ENCODE measurements around the gene RSL1D1. TPM values are rescaled to one million over a fixed set of nuclear protein-coding genes. Genes with fewer than 3 reads are reported as not detected.

RSL1D1 gene
- total and polyA plus RNA-seq, 2 donors = 107 to 128 TPM

DNA sequence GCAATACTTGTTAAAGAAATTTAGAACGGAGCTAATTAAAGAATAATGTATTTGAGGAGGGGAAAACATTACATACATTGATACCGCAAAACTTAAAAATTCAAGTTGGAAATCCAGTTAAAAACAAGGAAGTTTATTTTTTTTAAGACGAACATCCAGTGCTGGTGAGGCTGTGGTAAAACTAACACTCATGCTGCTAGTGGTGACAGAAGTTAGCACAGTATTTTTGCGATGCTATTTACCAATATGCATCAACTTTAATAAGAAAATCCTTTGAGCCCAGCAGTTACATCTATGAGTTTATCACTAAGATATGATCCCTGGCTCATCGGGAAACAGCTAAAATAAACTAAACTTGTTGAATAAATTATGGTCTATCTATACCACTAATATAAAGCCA lies 32.7 kb upstream of the RSL1D1 start:
- Histone ChIP-seq H3K27me3 (ENCODE audit: control insufficient read depth in 2 of 2, insufficient read depth in 1 of 2, low read length in 1 of 2) (no peaks in the 10 kb centered on the region), H3K9me3 (ENCODE audit: control insufficient read depth in 2 of 2, insufficient read depth in 1 of 2, low read length in 1 of 2) (no peaks in the 10 kb centered on the region), H3K27ac (ENCODE audit: low read depth in 1 of 2, low read length in 1 of 2) (no peak overlapping the region), H3K4me1 (ENCODE audit: control insufficient read depth in 2 of 2, insufficient read depth in 2 of 2, low read length in 2 of 2) (no peaks in the 10 kb centered on the region), H3K36me3 (ENCODE audit: control insufficient read depth in 2 of 2, insufficient read depth in 2 of 2, low read length in 1 of 2) (peaks cover 36 to 64% of the 10 kb centered on the region in 2 donors), H3K4me3 (ENCODE audit: low read length in 2 of 2) (no peak overlapping the region)
- DNase-seq (ENCODE audit: low read depth in 6 of 9, low spot score in 9 of 9) = no peak
- WGBS = 99% methylated on average over 5 of the region's 5 CpGs

DNA sequence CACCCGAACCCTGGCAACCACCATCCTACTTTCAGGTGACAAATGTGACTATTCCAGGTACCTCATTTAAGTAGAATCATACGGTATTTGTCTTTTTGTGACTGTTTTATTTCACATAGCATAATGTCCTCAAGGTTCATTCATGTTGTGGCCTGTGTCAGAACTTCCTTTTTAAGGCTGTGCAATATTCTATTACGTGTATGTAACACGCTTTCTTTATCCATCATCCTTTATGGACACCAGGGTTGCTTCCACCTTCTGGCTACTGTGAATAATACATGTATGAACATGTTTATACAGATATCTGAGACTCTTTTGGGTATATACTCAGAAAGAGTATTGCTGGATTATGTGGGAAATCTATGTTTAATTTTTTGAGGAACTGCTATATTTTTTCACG lies 28.7 kb upstream of the RSL1D1 start:
- Histone ChIP-seq H3K27ac (ENCODE audit: low read depth in 1 of 2, low read length in 1 of 2) (no peak overlapping the region), H3K4me1 (ENCODE audit: control insufficient read depth in 2 of 2, insufficient read depth in 2 of 2, low read length in 2 of 2) (no peaks in the 10 kb centered on the region), H3K9me3 (ENCODE audit: control insufficient read depth in 2 of 2, insufficient read depth in 1 of 2, low read length in 1 of 2) (no peaks in the 10 kb centered on the region), H3K27me3 (ENCODE audit: control insufficient read depth in 2 of 2, insufficient read depth in 1 of 2, low read length in 1 of 2) (no peaks in the 10 kb centered on the region), H3K4me3 (ENCODE audit: low read length in 2 of 2) (no peak overlapping the region), H3K36me3 (ENCODE audit: control insufficient read depth in 2 of 2, insufficient read depth in 2 of 2, low read length in 1 of 2) (peaks cover 42 to 69% of the 10 kb centered on the region in 2 donors)
- WGBS = 94% methylated on average over 5 of the region's 5 CpGs
- DNase-seq (ENCODE audit: low read depth in 6 of 9, low spot score in 9 of 9) = no peak

DNA sequence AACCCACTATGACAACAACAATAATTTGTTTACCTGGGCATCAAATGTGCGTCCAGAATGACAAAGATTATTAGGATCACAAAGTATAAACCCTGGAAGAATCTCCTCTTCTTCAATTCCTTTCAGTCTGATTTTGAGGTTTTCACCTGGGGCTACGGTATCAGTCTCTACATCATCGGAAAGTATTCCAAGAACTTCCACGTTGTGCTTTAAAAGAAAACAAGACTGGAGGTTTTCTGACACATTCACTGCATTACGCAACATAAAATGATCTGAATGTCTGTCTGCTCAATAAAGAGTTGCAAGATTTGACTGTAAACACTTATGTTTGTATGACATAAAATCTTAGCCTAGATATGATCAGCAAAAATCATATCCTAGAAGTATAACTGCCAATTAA lies 26.0 kb upstream of the RSL1D1 start:
- Histone ChIP-seq H3K4me1 (ENCODE audit: control insufficient read depth in 2 of 2, insufficient read depth in 2 of 2, low read length in 2 of 2) (no peaks in the 10 kb centered on the region), H3K36me3 (ENCODE audit: control insufficient read depth in 2 of 2, insufficient read depth in 2 of 2, low read length in 1 of 2) (peaks cover 49 to 57% of the 10 kb centered on the region in 2 donors), H3K4me3 (ENCODE audit: low read length in 2 of 2) (no peak overlapping the region), H3K27me3 (ENCODE audit: control insufficient read depth in 2 of 2, insufficient read depth in 1 of 2, low read length in 1 of 2) (no peaks in the 10 kb centered on the region), H3K9me3 (ENCODE audit: control insufficient read depth in 2 of 2, insufficient read depth in 1 of 2, low read length in 1 of 2) (no peaks in the 10 kb centered on the region), H3K27ac (ENCODE audit: low read depth in 1 of 2, low read length in 1 of 2) (no peak overlapping the region)
- DNase-seq (ENCODE audit: low read depth in 6 of 9, low spot score in 9 of 9) = no peak
- 97% methylated on average over 5 of the region's 5 CpGs for WGBS

DNA sequence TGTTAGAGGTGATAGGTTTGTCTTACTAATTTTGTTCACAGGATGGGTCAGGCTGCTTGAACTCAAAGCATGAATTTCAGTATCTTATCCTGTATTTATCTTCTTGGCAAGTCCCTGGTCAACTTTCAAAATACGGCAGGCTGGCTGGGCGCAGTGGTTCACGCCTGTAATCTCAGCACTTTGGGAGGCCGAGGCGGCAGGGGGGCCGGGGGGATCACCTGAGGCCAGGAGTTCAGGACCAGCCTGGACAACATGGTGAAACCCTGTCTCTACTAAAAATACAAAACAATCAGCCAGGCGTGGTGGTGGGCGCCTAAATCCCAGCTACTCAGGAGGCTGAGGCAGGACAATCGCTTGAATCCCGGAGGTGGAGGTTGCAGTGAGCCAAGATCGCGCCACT lies 25.0 kb upstream of the RSL1D1 start:
- Histone ChIP-seq H3K4me1 (ENCODE audit: control insufficient read depth in 2 of 2, insufficient read depth in 2 of 2, low read length in 2 of 2) (no peaks in the 10 kb centered on the region), H3K9me3 (ENCODE audit: control insufficient read depth in 2 of 2, insufficient read depth in 1 of 2, low read length in 1 of 2) (no peaks in the 10 kb centered on the region), H3K36me3 (ENCODE audit: control insufficient read depth in 2 of 2, insufficient read depth in 2 of 2, low read length in 1 of 2) (peaks cover 41 to 54% of the 10 kb centered on the region in 2 donors), H3K4me3 (ENCODE audit: low read length in 2 of 2) (no peak overlapping the region), H3K27me3 (ENCODE audit: control insufficient read depth in 2 of 2, insufficient read depth in 1 of 2, low read length in 1 of 2) (no peaks in the 10 kb centered on the region), H3K27ac (ENCODE audit: low read depth in 1 of 2, low read length in 1 of 2) (no peak overlapping the region)
- DNase-seq (ENCODE audit: low read depth in 6 of 9, low spot score in 9 of 9) = no peak
- 96% methylated on average over 12 of the region's 12 CpGs for WGBS

DNA sequence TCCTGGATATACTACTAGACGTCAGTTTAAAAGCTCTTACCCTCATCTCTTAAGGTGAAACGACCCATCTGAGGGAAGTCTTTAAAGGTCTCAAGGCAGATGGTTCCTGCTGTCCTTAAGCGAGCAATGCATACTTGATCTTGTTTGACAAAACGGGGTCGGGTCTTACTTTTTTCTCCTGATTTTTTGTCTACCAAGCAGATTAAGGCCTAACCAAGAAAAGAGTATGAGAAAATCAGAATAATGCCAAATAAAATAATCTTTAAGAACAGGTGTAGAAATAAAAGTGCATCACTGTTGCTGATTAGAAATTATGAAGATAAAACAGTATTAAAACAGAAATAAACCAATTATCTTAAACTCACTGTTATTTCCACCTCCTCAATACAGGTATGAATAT lies 24.4 kb upstream of the RSL1D1 start:
- Histone ChIP-seq H3K27ac (ENCODE audit: low read depth in 1 of 2, low read length in 1 of 2) (no peak overlapping the region), H3K4me3 (ENCODE audit: low read length in 2 of 2) (no peak overlapping the region), H3K36me3 (ENCODE audit: control insufficient read depth in 2 of 2, insufficient read depth in 2 of 2, low read length in 1 of 2) (peaks cover 40 to 55% of the 10 kb centered on the region in 2 donors), H3K9me3 (ENCODE audit: control insufficient read depth in 2 of 2, insufficient read depth in 1 of 2, low read length in 1 of 2) (no peaks in the 10 kb centered on the region), H3K4me1 (ENCODE audit: control insufficient read depth in 2 of 2, insufficient read depth in 2 of 2, low read length in 2 of 2) (no peaks in the 10 kb centered on the region), H3K27me3 (ENCODE audit: control insufficient read depth in 2 of 2, insufficient read depth in 1 of 2, low read length in 1 of 2) (no peaks in the 10 kb centered on the region)
- WGBS = 95% methylated on average over 5 of the region's 5 CpGs
- DNase-seq (ENCODE audit: low read depth in 6 of 9, low spot score in 9 of 9) = no peak

DNA sequence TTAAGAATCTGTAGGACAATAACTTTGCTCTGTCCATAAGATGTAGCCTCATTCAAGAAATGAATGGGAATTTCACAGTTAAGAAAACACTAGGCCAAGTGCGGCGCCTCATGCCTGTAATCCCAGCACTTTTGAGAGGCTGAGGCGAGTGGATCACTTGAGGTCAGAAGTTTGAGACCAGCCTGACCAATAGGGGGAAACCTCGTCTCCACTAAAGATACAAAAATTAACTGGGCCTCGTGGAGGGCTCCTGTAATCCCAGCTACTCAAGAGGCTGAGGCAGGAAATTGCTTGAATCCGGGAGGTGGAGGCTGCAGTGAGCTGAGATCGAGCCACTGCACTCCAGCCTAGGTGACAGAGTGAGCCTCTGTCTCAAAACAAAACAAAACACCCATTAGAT lies 19.9 kb upstream of the RSL1D1 start:
- Histone ChIP-seq H3K9me3 (ENCODE audit: control insufficient read depth in 2 of 2, insufficient read depth in 1 of 2, low read length in 1 of 2) (no peaks in the 10 kb centered on the region), H3K4me3 (ENCODE audit: low read length in 2 of 2) (no peak overlapping the region), H3K36me3 (ENCODE audit: control insufficient read depth in 2 of 2, insufficient read depth in 2 of 2, low read length in 1 of 2) (peaks cover 26 to 43% of the 10 kb centered on the region in 2 donors), H3K27ac (ENCODE audit: low read depth in 1 of 2, low read length in 1 of 2) (no peak overlapping the region), H3K27me3 (ENCODE audit: control insufficient read depth in 2 of 2, insufficient read depth in 1 of 2, low read length in 1 of 2) (no peaks in the 10 kb centered on the region), H3K4me1 (ENCODE audit: control insufficient read depth in 2 of 2, insufficient read depth in 2 of 2, low read length in 2 of 2) (no peaks in the 10 kb centered on the region)
- DNase-seq (ENCODE audit: low read depth in 6 of 9, low spot score in 9 of 9) = no peak
- WGBS = 91% methylated on average over 7 of the region's 7 CpGs

DNA sequence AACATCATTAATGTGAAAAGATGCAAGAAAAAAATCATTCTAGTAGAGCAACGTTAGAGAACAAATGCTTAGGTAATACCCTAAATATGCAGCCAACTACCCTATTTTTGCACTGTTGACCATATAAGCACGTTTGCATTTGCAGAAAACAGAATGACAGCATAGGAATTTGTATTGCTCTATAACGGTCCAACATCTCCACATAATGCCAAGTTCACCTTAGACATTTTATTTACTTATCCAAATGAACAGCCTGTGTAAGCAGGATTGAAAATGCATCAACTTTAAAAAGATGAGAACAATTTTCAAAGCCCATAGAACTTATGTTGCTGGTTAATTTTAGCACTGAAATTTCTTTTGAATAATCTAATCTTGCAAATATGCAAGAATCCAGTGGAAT lies 19.1 kb upstream of the RSL1D1 start:
- no peak overlapping the region for H3K27ac ChIP-seq (ENCODE audit: low read depth in 1 of 2, low read length in 1 of 2)
- H3K36me3 ChIP-seq (ENCODE audit: control insufficient read depth in 2 of 2, insufficient read depth in 2 of 2, low read length in 1 of 2) = peaks cover 20 to 36% of the 10 kb centered on the region in 2 donors
- no peaks in the 10 kb centered on the region for H3K27me3 ChIP-seq (ENCODE audit: control insufficient read depth in 2 of 2, insufficient read depth in 1 of 2, low read length in 1 of 2)
- H3K9me3 ChIP-seq (ENCODE audit: control insufficient read depth in 2 of 2, insufficient read depth in 1 of 2, low read length in 1 of 2) = no peaks in the 10 kb centered on the region
- DNase-seq (ENCODE audit: low read depth in 6 of 9, low spot score in 9 of 9) = no peak
- H3K4me3 ChIP-seq (ENCODE audit: low read length in 2 of 2) = no peak overlapping the region
- 95% methylated on average over 3 of the region's 3 CpGs for WGBS
- no peaks in the 10 kb centered on the region for H3K4me1 ChIP-seq (ENCODE audit: control insufficient read depth in 2 of 2, insufficient read depth in 2 of 2, low read length in 2 of 2)

DNA sequence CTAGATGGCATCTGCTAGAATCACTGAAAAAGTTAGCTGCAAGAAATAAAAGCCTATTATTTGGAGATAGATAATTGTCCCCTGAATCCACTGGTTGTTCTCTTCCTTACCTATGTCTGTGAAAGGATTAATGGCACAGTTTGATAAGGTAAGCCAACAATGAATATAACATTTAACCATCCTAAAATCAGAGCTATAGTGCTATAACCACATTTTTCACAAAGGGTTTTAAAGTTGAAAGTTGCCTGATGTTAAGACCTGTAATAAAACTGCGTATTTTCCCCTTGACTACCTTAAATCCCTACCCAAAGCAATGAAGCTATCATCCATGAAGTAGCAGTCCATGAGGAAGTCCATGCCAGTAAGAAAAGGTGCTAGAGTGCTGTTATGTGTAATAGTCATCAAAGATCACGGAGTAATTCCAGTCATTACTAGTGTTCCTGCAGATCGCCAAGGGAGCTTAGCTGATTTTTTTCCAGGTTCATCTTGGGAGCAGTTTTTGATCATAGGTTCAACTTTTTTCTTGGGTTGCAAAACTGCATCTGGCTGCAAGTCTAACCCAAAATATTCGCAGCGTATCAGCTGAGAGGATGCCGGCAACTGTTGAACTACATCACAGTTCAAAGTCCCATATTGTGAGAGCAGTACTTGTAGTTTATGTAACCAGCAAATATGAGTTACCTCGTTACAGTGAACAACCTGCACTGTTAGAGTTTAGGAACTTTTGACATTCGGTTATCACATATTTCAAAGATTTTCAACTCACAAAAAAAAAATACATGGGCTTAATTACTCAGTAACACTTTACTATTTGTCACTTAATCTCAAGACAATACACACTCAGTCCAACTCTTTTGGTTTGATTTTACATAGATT lies 18.2 kb upstream of the RSL1D1 start:
- H3K27me3 ChIP-seq (ENCODE audit: control insufficient read depth in 2 of 2, insufficient read depth in 1 of 2, low read length in 1 of 2) = no peaks in the 10 kb centered on the region
- no peaks in the 10 kb centered on the region for H3K4me1 ChIP-seq (ENCODE audit: control insufficient read depth in 2 of 2, insufficient read depth in 2 of 2, low read length in 2 of 2)
- H3K4me3 ChIP-seq (ENCODE audit: low read length in 2 of 2) = no peak overlapping the region
- no peak for DNase-seq (ENCODE audit: low read depth in 6 of 9, low spot score in 9 of 9)
- H3K9me3 ChIP-seq (ENCODE audit: control insufficient read depth in 2 of 2, insufficient read depth in 1 of 2, low read length in 1 of 2) = no peaks in the 10 kb centered on the region
- 98% methylated on average over 8 of the region's 8 CpGs for WGBS
- H3K27ac ChIP-seq (ENCODE audit: low read depth in 1 of 2, low read length in 1 of 2) = no peak overlapping the region
- peaks cover 20 to 33% of the 10 kb centered on the region in 2 donors for H3K36me3 ChIP-seq (ENCODE audit: control insufficient read depth in 2 of 2, insufficient read depth in 2 of 2, low read length in 1 of 2)

DNA sequence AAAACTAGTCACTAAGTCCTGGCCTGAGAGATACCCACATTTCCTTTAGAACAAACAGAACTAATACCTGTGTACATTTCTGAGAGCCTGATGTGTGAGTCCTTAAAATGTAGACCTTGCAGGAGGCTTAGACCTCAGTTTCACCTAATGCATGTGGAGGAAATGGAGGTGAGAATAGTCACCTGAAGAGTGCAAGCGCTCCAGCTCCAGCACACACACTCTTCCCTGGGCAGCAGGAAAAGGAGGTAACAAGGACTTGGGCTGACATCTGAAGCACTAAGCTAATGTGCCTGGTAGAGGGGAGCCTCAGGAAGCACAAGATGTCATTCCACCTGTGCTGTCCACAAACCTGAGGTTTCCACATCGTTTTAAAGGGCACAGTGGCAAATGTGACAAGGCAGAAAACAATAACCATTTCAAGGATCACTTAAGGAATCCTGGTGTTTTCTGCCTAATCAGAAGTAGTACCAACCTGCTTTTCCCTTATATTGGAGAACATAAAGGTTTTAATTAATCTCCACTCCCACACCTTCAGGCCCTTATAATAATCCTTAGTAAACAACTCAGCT lies 17.2 kb upstream of the RSL1D1 start:
- H3K27me3 ChIP-seq (ENCODE audit: control insufficient read depth in 2 of 2, insufficient read depth in 1 of 2, low read length in 1 of 2) = no peaks in the 10 kb centered on the region
- H3K4me3 ChIP-seq (ENCODE audit: low read length in 2 of 2) = no peak overlapping the region
- H3K9me3 ChIP-seq (ENCODE audit: control insufficient read depth in 2 of 2, insufficient read depth in 1 of 2, low read length in 1 of 2) = no peaks in the 10 kb centered on the region
- no peaks in the 10 kb centered on the region for H3K4me1 ChIP-seq (ENCODE audit: control insufficient read depth in 2 of 2, insufficient read depth in 2 of 2, low read length in 2 of 2)
- DNase-seq (ENCODE audit: low read depth in 6 of 9, low spot score in 9 of 9) = no peak
- peaks cover 18 to 33% of the 10 kb centered on the region in 2 donors for H3K36me3 ChIP-seq (ENCODE audit: control insufficient read depth in 2 of 2, insufficient read depth in 2 of 2, low read length in 1 of 2)
- 84% methylated on average over 2 of the region's 2 CpGs for WGBS
- no peak overlapping the region for H3K27ac ChIP-seq (ENCODE audit: low read depth in 1 of 2, low read length in 1 of 2)

All from thymus (tissue), 11 donors.